Coronary artery (tissue), 2 donors: ENCODE results near the gene ERCC6L.
A peak's percentile ranks its signal among the peaks of the same experiment; 100 is the strongest.

ENCODE experiments used
- DNase-seq: peaks from one replicate; pipeline ENCODE4 v3.0.0-alpha.2; 2017; ENCODE audit warnings: low spot score
- H3K27ac ChIP-seq, 2 donors: fragments of 200-600 bp; sonication (generic); one replicate each; pipeline ENCODE4 v1.5.1; 2016 to 2019
- H3K4me3 ChIP-seq: fragments of 200-600 bp; sonication (generic); 2 replicates; pipeline ENCODE4 v1.5.1; 2016; ENCODE audit warnings: mild to moderate bottlenecking, moderate library complexity
- TF ChIP-seq, protein P1 (sequence below): fragments of 200-600 bp; sonication (generic); IDR thresholded peaks from one replicate; pipeline ENCODE4 v1.5.1; 2019; ENCODE audit warnings: antibody characterized with exemption

ERCC6L gene

GRCh38 chrX:72272868-72273267, 34.0 kb upstream of the ERCC6L start:
- no peak for DNase-seq

DNA sequence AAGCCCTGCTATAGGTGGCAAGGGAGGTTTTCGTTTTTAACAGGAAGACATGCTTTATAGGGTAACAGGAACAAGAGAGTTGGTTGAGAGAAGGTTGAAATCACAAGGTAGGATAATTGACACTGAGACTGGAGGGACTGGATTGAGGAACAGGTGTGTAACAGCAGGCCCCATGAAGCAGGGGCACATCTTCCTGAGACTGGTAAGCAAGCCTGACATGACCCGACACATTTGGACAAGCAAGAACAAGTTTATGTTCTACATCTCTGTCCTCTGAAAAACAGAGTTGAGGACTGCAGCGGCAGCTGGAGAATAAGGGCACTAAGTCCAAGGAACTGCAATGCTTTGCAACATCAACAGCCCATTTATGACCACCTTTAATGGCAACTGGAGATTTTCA, 33.0 kb upstream of the ERCC6L start:
- TF ChIP-seq, protein P1, sequence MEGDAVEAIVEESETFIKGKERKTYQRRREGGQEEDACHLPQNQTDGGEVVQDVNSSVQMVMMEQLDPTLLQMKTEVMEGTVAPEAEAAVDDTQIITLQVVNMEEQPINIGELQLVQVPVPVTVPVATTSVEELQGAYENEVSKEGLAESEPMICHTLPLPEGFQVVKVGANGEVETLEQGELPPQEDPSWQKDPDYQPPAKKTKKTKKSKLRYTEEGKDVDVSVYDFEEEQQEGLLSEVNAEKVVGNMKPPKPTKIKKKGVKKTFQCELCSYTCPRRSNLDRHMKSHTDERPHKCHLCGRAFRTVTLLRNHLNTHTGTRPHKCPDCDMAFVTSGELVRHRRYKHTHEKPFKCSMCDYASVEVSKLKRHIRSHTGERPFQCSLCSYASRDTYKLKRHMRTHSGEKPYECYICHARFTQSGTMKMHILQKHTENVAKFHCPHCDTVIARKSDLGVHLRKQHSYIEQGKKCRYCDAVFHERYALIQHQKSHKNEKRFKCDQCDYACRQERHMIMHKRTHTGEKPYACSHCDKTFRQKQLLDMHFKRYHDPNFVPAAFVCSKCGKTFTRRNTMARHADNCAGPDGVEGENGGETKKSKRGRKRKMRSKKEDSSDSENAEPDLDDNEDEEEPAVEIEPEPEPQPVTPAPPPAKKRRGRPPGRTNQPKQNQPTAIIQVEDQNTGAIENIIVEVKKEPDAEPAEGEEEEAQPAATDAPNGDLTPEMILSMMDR: no peak
- H3K27ac ChIP-seq: no peak overlapping the region
- DNase-seq: no peak
- H3K4me3 ChIP-seq: no peak overlapping the region

More at GRCh38 chrX:72272868-72273267, 34.0 kb upstream of the ERCC6L start:
- Histone ChIP-seq H3K27ac (no peak overlapping the region), H3K4me3 (no peak overlapping the region)
- TF ChIP-seq, protein P1: no peak

DNA sequence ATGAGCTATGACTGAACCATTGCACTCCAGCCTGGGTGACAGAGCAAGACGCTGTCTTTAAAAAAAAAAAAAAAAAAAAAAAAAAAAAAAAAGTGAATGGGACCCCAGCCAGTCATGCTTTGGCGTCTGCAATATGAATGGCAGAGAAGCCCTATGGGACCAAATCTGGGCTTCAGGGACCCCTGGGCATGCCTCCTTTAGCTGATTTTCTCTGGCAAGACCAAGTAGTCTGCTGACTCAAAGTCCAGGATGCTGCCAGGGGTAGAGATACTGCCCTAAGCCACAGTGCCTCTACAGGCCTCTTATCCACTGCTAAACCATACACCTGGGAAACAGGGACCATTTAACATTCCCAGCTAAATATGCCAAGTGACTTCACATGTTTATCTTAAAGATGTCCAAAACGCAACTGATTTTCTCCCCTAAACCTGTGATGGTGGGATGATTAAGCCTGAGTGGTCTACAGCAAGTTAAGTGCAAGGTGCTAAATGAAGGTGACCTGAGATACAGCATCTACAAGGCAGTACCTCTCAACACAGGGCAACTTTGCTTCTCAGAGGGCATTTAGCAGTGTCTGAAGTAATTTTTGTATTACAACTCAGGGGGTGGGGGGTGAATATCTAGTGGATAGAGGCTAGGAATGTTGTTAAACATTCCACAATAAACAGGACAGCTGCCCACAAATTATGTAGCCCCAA, 32.4 kb upstream of the ERCC6L start:
- no peak for DNase-seq
- Histone ChIP-seq H3K27ac (no peak overlapping the region), H3K4me3 (no peak overlapping the region)
- TF ChIP-seq, protein P1: no peak

DNA sequence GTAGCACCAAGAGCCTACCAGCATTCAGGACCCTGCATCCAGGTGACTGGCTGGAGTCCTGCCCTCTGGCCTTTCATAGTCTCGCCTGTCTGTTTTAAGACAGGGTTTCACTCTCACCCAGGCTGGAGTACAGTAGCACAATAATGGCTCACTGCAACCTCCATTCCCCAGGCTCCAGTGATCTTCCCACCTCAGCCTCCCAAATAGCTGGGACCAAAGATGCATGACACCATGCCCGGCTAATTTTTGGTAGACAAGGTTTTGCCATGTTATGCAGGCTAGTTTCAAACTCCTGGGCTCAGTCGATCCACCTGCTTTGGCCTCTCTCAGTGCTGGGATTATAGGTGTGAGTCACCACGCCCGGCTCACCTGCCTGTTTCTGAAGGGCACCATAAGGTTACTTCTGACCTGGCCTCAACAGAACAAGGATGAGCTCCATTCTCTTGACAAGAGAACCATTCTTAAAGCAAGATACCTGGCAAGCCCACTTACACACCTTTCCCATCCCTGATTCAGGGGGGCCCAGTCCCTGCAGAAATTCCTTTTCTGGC, 31.6 kb upstream of the ERCC6L start:
- peak overlapping the region in 1 of 2 donors; percentile 66 for H3K27ac ChIP-seq

DNA sequence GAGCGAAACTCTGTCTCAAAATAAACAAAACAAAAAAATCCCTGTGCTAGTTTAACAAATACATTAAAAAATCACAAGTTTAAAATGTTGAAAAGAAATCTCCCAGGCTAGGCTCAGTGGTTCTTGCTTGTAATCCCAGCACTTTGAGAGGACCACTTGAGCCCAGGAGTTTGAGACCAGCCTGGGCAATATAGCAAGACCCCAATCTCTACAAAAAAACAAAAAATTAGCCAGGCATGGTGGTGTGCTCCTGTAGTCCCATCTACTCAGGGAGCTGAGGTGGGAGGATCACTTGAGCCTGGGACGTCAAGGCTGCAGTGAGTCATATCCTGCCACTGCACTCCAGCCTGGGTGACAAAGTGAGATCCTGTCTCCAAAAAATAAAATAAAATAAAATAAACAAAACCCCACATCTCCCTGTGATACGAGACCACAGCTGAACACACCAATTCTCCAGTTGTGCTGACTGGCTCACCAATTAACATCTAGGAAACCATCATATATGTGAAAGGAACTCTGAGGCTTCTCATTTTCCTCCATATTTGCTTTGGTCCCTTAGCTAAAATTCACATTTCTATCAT, 30.9 kb upstream of the ERCC6L start:
- peak overlapping the region in 1 of 2 donors; percentile 66 for H3K27ac ChIP-seq
- TF ChIP-seq, protein P1: no peak
- no peak overlapping the region for H3K4me3 ChIP-seq
- no peak for DNase-seq

More for the DNA sequence above, 31.6 kb upstream of the ERCC6L start:
- no peak overlapping the region for H3K4me3 ChIP-seq
- DNase-seq: no peak
- TF ChIP-seq, protein P1: no peak

GRCh38 chrX:72268597-72269365, 30.0 kb upstream of the ERCC6L start:
- TF ChIP-seq, protein P1: no peak
- H3K4me3 ChIP-seq: no peak overlapping the region
- H3K27ac ChIP-seq: peak overlapping the region in 1 of 2 donors; percentile 17
- no peak for DNase-seq
